ENCODE measurements around the gene BTNL8.
"Not testable (repeated sequence)": the region's sequence is repeated elsewhere in the genome, so short reads cannot be mapped to it uniquely, and the experiment has no call there.

The BTNL8 gene

GRCh38 chr5:180875860-180876426, 23.0 kb upstream of the BTNL8 start:
- no peak for TF ChIP-seq CTCF (conservative IDR thresholded peaks at IDR 0.05; ENCODE audit: low read depth, low read length)
- no peak for DNase-seq (ENCODE audit: low read depth)
- no peak overlapping the region for H3K4me3 ChIP-seq (ENCODE audit: low read length)

- not testable (repeated sequence) for DNase-seq (ENCODE audit: low read depth); H3K4me3 ChIP-seq (ENCODE audit: low read length)
Observed at GRCh38 chr5:180885845-180886529, 13.0 kb upstream of the BTNL8 start.

GRCh38 chr5:180889381-180889780, 9.6 kb upstream of the BTNL8 start:
- H3K4me3 ChIP-seq (ENCODE audit: low read length), result no peak overlapping the region
- TF ChIP-seq CTCF (conservative IDR thresholded peaks at IDR 0.05; ENCODE audit: low read depth, low read length), result no peak
- DNase-seq (ENCODE audit: low read depth), result no peak

- H3K4me3 ChIP-seq (ENCODE audit: low read length); DNase-seq (ENCODE audit: low read depth): not testable (repeated sequence)
Observed at GRCh38 chr5:180895330-180895729, 3.6 kb upstream of the BTNL8 start.

GRCh38 chr5:180900178-180900577, 1.2 kb downstream of the BTNL8 start:
- no peak for DNase-seq (ENCODE audit: low read depth)
- TF ChIP-seq CTCF (conservative IDR thresholded peaks at IDR 0.05; ENCODE audit: low read depth, low read length), result no peak
- H3K4me3 ChIP-seq (ENCODE audit: low read length), result no peak overlapping the region

- no peak for DNase-seq (ENCODE audit: low read depth)
- H3K4me3 ChIP-seq (ENCODE audit: low read length), result no peak overlapping the region
- no peak for TF ChIP-seq CTCF (conservative IDR thresholded peaks at IDR 0.05; ENCODE audit: low read depth, low read length)
Observed at GRCh38 chr5:180901319-180902009, 2.5 kb downstream of the BTNL8 start.

- H3K4me3 ChIP-seq (ENCODE audit: low read length), result no peak overlapping the region
- DNase-seq (ENCODE audit: low read depth), result no peak
- TF ChIP-seq CTCF (conservative IDR thresholded peaks at IDR 0.05; ENCODE audit: low read depth, low read length), result no peak
Observed at GRCh38 chr5:180908400-180908799, 9.4 kb downstream of the BTNL8 start.

All from retinal pigment epithelial cell (primary cell).